Esophagus muscularis mucosa (tissue), 4 donors: ENCODE data around the gene PNMA8C. TPM values are rescaled to one million over a fixed set of nuclear protein-coding genes. Genes with fewer than 3 reads are reported as not detected.
A peak's percentile ranks its signal among the peaks of the same experiment; 100 is the strongest.

Experiments
- DNase-seq: peaks from one replicate; pipeline ENCODE4 v3.0.0-alpha.2; 2017; ENCODE audit errors: extremely low spot score
- H3K27ac ChIP-seq, 4 donors: fragments of 200-600 bp; sonication (generic); replicated peaks in 1 of 4; 1 replicate in 3 of 4; 2 replicates in 1 of 4; pipeline ENCODE4 v1.5.1; 2016 to 2019; ENCODE audit warnings: mild to moderate bottlenecking in 1 of 4
- H3K27me3 ChIP-seq, 4 donors: fragments of 200-600 bp; sonication (generic); one replicate each; pipeline versions ENCODE4 v1.5.1 to v1.6.0; 2016 to 2019
- H3K36me3 ChIP-seq, 4 donors: fragments of 200-600 bp; sonication (generic); one replicate each; pipeline ENCODE4 v1.5.1; 2016 to 2019
- H3K4me1 ChIP-seq, 4 donors: fragments of 200-600 bp; sonication (generic); one replicate each; pipeline ENCODE4 v1.5.1; 2016 to 2019
- H3K4me3 ChIP-seq, 4 donors: fragments of 200-600 bp; sonication (generic); 1 replicate in 2 of 4; 2 replicates in 2 of 4; pipeline ENCODE4 v1.5.1; 2016 to 2019; ENCODE audit warnings: mild to moderate bottlenecking in 4 of 4, moderate library complexity in 1 of 4
- H3K9me3 ChIP-seq, 4 donors: fragments of 200-600 bp; sonication (generic); 1 replicate in 3 of 4; 2 replicates in 1 of 4; pipeline ENCODE4 v1.5.1; 2016 to 2019
- CTCF ChIP-seq, 3 experiments: fragments of 200-600 bp in 2 of 3; fragments of 450-650 bp in 1 of 3; sonication (generic) in 2 of 3; IDR thresholded peaks; one replicate each; pipeline ENCODE4 v1.5.1; 2017 to 2019; ENCODE audit warnings: antibody characterized with exemption in 3 of 3, mild to moderate bottlenecking in 2 of 3, moderate library complexity in 1 of 3
- EP300 ChIP-seq: sonication (generic); formaldehyde crosslinking; IDR thresholded peaks from one replicate; pipeline ENCODE4 v1.6.1; 2017; ENCODE audit warnings: antibody characterized with exemption
- POLR2A ChIP-seq: fragments of 450-650 bp; IDR thresholded peaks from one replicate; pipeline ENCODE4 v1.6.1; 2017; ENCODE audit warnings: antibody characterized with exemption, moderate library complexity, mild to moderate bottlenecking, low read depth
- POLR2AphosphoS5 ChIP-seq, 2 donors: sonication (generic); formaldehyde crosslinking; IDR thresholded peaks; one replicate each; pipeline ENCODE4 v1.6.1; 2017; ENCODE audit warnings: antibody characterized with exemption in 2 of 2
- WGBS: methylation state at CpG from one replicate; pipeline ENCODE4 v1.1.5; 2018; 5-methylcytosine and 5-hydroxymethylcytosine counted together
- intact Hi-C: fragments of 100-400 bp; cut with DNase I; formaldehyde crosslinking; loops from one replicate; pipeline ENCODE4 v1.15.1; 2023
- total RNA-seq, 4 donors: library from RNA; depleted of rRNA; stranded (reverse); fragments of >200 nt; gene quantifications; one replicate each; pipeline versions ENCODE4 v1.1.0 to v1.2.1, GENCODE V29; 2016

The PNMA8C gene
- total RNA-seq, 4 donors from 2014 or later: 0.13 to 0.42 (median 0.17) TPM

- TF ChIP-seq CTCF (IDR thresholded peaks at IDR 0.05): no peak
- TF ChIP-seq POLR2AphosphoS5 (IDR thresholded peaks at IDR 0.05): no peak
- no peak for TF ChIP-seq EP300
- TF ChIP-seq POLR2A: no peak
- no peaks in the 10 kb centered on the region for H3K9me3 ChIP-seq
- H3K4me3 ChIP-seq: peak overlapping the region in 3 of 4 donors; percentile 48 to 53 (median 50)
- DNase-seq: no peak
- peaks cover 18 to 77% (median 59%) of the 10 kb centered on the region in 4 donors for H3K4me1 ChIP-seq
- H3K36me3 ChIP-seq: no peaks in the 10 kb centered on the region
- WGBS: 79% methylated on average over 13 of the region's 13 CpGs
- H3K27me3 ChIP-seq: peaks cover 0 to 96% (median 33%) of the 10 kb centered on the region in 4 donors
- H3K27ac ChIP-seq: peak overlapping the region in 1 of 4 donors; percentile 21
- intact Hi-C loops: no loop called here
Observed at GRCh38 chr19:46410205-46411087, 18.3 kb downstream of the PNMA8C start.

- Histone ChIP-seq H3K36me3 (no peaks in the 10 kb centered on the region), H3K27ac (peak overlapping the region; percentile 34 to 46 (median 38)), H3K4me1 (peaks cover 26 to 88% (median 67%) of the 10 kb centered on the region in 4 donors), H3K4me3 (no peak overlapping the region), H3K9me3 (no peaks in the 10 kb centered on the region), H3K27me3 (peaks cover 0 to 97% (median 42%) of the 10 kb centered on the region in 4 donors)
- no peak for DNase-seq
- intact Hi-C loops: no loop called here
- no peak for TF ChIP-seq POLR2AphosphoS5 (IDR thresholded peaks at IDR 0.05)
- 84% methylated on average over 3 of the region's 3 CpGs for WGBS
Observed at GRCh38 chr19:46409191-46409590, 19.5 kb downstream of the PNMA8C start.

- H3K4me1 ChIP-seq: peaks cover 26 to 88% (median 69%) of the 10 kb centered on the region in 4 donors
- H3K36me3 ChIP-seq: no peaks in the 10 kb centered on the region
- TF ChIP-seq POLR2AphosphoS5 (IDR thresholded peaks at IDR 0.05): peak in 1 of 2 donors; percentile 12
- no peak for TF ChIP-seq CTCF (IDR thresholded peaks at IDR 0.05)
- no peak for TF ChIP-seq EP300
- no peak for TF ChIP-seq POLR2A
- H3K27ac ChIP-seq: peak overlapping the region; percentile 34 to 46 (median 38)
- H3K4me3 ChIP-seq: peak overlapping the region in 2 of 4 donors; percentile 24 to 35
- DNase-seq: no peak
- peaks cover 0 to 97% (median 42%) of the 10 kb centered on the region in 4 donors for H3K27me3 ChIP-seq
- 18% methylated on average over 10 of the region's 11 CpGs for WGBS
- no peaks in the 10 kb centered on the region for H3K9me3 ChIP-seq
- intact Hi-C loops: no loop called here
Observed at GRCh38 chr19:46408664-46409039, 20.1 kb downstream of the PNMA8C start.

GRCh38 chr19:46407856-46408663, 20.7 kb downstream of the PNMA8C start:
- peak overlapping the region; percentile 34 to 46 (median 38) for H3K27ac ChIP-seq
- no peaks in the 10 kb centered on the region for H3K9me3 ChIP-seq
- peak overlapping the region in 2 of 4 donors; percentile 24 to 35 for H3K4me3 ChIP-seq
- 37% methylated on average over 17 of the region's 23 CpGs for WGBS
- TF ChIP-seq EP300 (no peak), CTCF (IDR thresholded peaks at IDR 0.05) (no peak), POLR2AphosphoS5 (IDR thresholded peaks at IDR 0.05) (no peak), POLR2A (no peak)
- intact Hi-C loops: no loop called here
- no peaks in the 10 kb centered on the region for H3K36me3 ChIP-seq
- peaks cover 26 to 85% (median 65%) of the 10 kb centered on the region in 4 donors for H3K4me1 ChIP-seq
- H3K27me3 ChIP-seq: peaks cover 0 to 97% (median 40%) of the 10 kb centered on the region in 4 donors
- no peak for DNase-seq

GRCh38 chr19:46406976-46407375, 21.8 kb downstream of the PNMA8C start:
- WGBS: 23% methylated on average over 6 of the region's 6 CpGs
- no peak for DNase-seq
- H3K27ac ChIP-seq: no peak overlapping the region

More at GRCh38 chr19:46406976-46407375, 21.8 kb downstream of the PNMA8C start:
- Histone ChIP-seq H3K27me3 (peaks cover 0 to 95% (median 36%) of the 10 kb centered on the region in 4 donors), H3K4me3 (no peak overlapping the region), H3K36me3 (no peaks in the 10 kb centered on the region), H3K4me1 (peaks cover 22 to 74% (median 56%) of the 10 kb centered on the region in 4 donors), H3K9me3 (no peaks in the 10 kb centered on the region)
- no peak for TF ChIP-seq POLR2AphosphoS5 (IDR thresholded peaks at IDR 0.05)
- intact Hi-C loops: no loop called here
